GM18858 (cell line): ENCODE data around the gene HNF4A.
"Not testable (repeated sequence)": the region's sequence is repeated elsewhere in the genome, so short reads cannot be mapped to it uniquely, and the experiment has no call there.

Experiments used
- ATAC-seq: cut with Tn5 transposase; IDR thresholded peaks from one replicate; pipeline ENCODE4 v1.9.1; 2021; ENCODE audit not compliant: unreplicated experiment

HNF4A gene

GRCh38 chr20:44464514-44464913 lies 109.0 kb downstream of the HNF4A start:
- ATAC-seq, result no peak

GRCh38 chr20:44465001-44465560 lies 109.6 kb downstream of the HNF4A start:
- ATAC-seq, result no peak

GRCh38 chr20:44467289-44467883 lies 111.9 kb downstream of the HNF4A start:
- no peak for ATAC-seq

GRCh38 chr20:44468044-44468782 lies 112.7 kb downstream of the HNF4A start:
- ATAC-seq, result no peak

GRCh38 chr20:44470327-44470726 lies 114.8 kb downstream of the HNF4A start:
- ATAC-seq, result no peak

- no peak for ATAC-seq
Observed at GRCh38 chr20:44471481-44471882, 116.0 kb downstream of the HNF4A start.

GRCh38 chr20:44472283-44472682 lies 116.8 kb downstream of the HNF4A start:
- ATAC-seq, result not testable (repeated sequence)

GRCh38 chr20:44475372-44475693 lies 119.8 kb downstream of the HNF4A start:
- ATAC-seq, result no peak

GRCh38 chr20:44475694-44476560 lies 120.4 kb downstream of the HNF4A start, which contains the start of gene TTPAL:
Gene TTPAL (plus strand): TSS chr20:44475874. CDS start chr20:44480000, 4,126 bp downstream.
- peak; percentile 84 for ATAC-seq

- ATAC-seq, result no peak
Observed at GRCh38 chr20:44477151-44477550, 121.7 kb downstream of the HNF4A start.

- ATAC-seq, result no peak
Observed at GRCh38 chr20:44478206-44478605, 122.7 kb downstream of the HNF4A start.

GRCh38 chr20:44479643-44480042 lies 124.1 kb downstream of the HNF4A start:
- no peak for ATAC-seq

GRCh38 chr20:44480097-44480496 lies 124.6 kb downstream of the HNF4A start:
- ATAC-seq, result no peak

- no peak for ATAC-seq
Observed at GRCh38 chr20:44481719-44482416, 126.4 kb downstream of the HNF4A start.

- ATAC-seq, result no peak
Observed at GRCh38 chr20:44483112-44483511, 127.6 kb downstream of the HNF4A start.
